NAMALWA (cell line): ENCODE data around the gene RAI1.

Experiments
- DNase-seq: peaks from one replicate; pipeline ENCODE4 v3.0.0-alpha.2; 2015; ENCODE audit warnings: low spot score

Gene RAI1

GRCh38 chr17:17831208-17832031 lies 150.2 kb downstream of the RAI1 start:
- no peak for DNase-seq

- no peak for DNase-seq
Observed at GRCh38 chr17:17832032-17832363, 150.7 kb downstream of the RAI1 start.

- peak; percentile 24 for DNase-seq
Observed at GRCh38 chr17:17833658-17834357, 152.6 kb downstream of the RAI1 start.

- no peak for DNase-seq
Observed at GRCh38 chr17:17834974-17835373, 153.7 kb downstream of the RAI1 start.

GRCh38 chr17:17835415-17836249 lies 154.4 kb downstream of the RAI1 start:
- DNase-seq, result no peak

GRCh38 chr17:17836250-17836817 lies 155.1 kb downstream of the RAI1 start:
- peak; percentile 92 for DNase-seq

- DNase-seq, result peak; percentile 65
Observed at GRCh38 chr17:17836818-17837379, 155.6 kb downstream of the RAI1 start, which contains the start of gene SREBF1. Gene SREBF1 (minus strand): TSS chr17:17836986. CDS start chr17:17836817, 169 bp downstream.

- peak; percentile 40 for DNase-seq
Observed at GRCh38 chr17:17837380-17837821, 156.1 kb downstream of the RAI1 start.

- peak; percentile 30 for DNase-seq
Observed at GRCh38 chr17:17837966-17838962, 157.0 kb downstream of the RAI1 start.

GRCh38 chr17:17839791-17840707 lies 158.8 kb downstream of the RAI1 start:
- peak; percentile 79 for DNase-seq

GRCh38 chr17:17840751-17841591 lies 159.7 kb downstream of the RAI1 start:
- DNase-seq, result no peak

- DNase-seq, result no peak
Observed at GRCh38 chr17:17841601-17842025, 160.4 kb downstream of the RAI1 start.

- no peak for DNase-seq
Observed at GRCh38 chr17:17842111-17842876, 161.0 kb downstream of the RAI1 start.

- DNase-seq, result no peak
Observed at GRCh38 chr17:17843096-17843495, 161.8 kb downstream of the RAI1 start.

GRCh38 chr17:17844079-17844478 lies 162.8 kb downstream of the RAI1 start:
- DNase-seq, result no peak

- DNase-seq, result no peak
Observed at GRCh38 chr17:17844500-17844899, 163.2 kb downstream of the RAI1 start.

- no peak for DNase-seq
Observed at GRCh38 chr17:17845046-17845775, 164.0 kb downstream of the RAI1 start.
